ENCODE measurements around the gene KLHL26. TPM values are rescaled to one million over a fixed set of nuclear protein-coding genes. Genes with fewer than 3 reads are reported as not detected.
A peak's percentile ranks its signal among the peaks of the same experiment; 100 is the strongest.

Gene KLHL26
- polyA plus RNA-seq, 2 of the 4 experiments (the other 2 are of a cell fraction): 1.1 to 2.0 TPM

DNA sequence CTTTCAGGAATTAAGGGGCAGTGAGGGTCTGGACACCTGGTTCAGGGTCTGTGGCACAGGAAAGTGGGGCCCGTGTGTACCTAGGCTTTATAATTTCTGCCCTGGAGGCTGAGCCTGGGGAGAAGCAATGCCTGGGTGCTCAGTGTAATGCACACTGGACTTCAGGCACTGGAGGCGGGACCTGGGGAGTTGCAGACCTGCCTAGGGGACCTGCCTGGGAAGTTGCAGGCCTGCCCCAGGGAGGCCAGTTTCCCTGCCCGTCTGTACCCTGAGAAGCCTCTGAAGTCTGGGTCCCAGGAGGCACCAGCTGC, 26.6 kb upstream of the KLHL26 start:
- Histone ChIP-seq H3K27ac (no peak overlapping the region), H3K4me1 (peaks cover 28% of the 10 kb centered on the region; the same call in 2 of the 3 replicates), H3K9me3 (no peaks in the 10 kb centered on the region), H3K4me2 (no peak overlapping the region), H3K4me3 (no peak overlapping the region)
- DNase-seq (ENCODE audit: low read depth in 1 of 2, low spot score in 1 of 2) (no peak), FAIRE-seq (no peak), ATAC-seq (peak in 1 of 2 experiments; percentile 49; a peak in 3 of 6 replicates)
- TF ChIP-seq HOXA7 (CRISPR knock-in tag; IDR thresholded peaks at IDR 0.05): no peak
- TF ChIP-seq KDM5A (IDR thresholded peaks at IDR 0.05): no peak
- no peak for TF ChIP-seq MAFK (IDR thresholded peaks at IDR 0.05; ENCODE audit: partially characterized antibody)
- WGBS (ENCODE audit: missing lambda C conversion rate): 83% methylated on average over 1 of the region's 3 CpGs
- POLR2A ChIA-PET: no interaction called here
- CTCF ChIA-PET: interaction anchor here (0.7 to 1.1 kb wide), 3 partner anchors 21 to 237 kb away, joined by 3 read pairs; no protein-coding TSS in a partner anchor

DNA sequence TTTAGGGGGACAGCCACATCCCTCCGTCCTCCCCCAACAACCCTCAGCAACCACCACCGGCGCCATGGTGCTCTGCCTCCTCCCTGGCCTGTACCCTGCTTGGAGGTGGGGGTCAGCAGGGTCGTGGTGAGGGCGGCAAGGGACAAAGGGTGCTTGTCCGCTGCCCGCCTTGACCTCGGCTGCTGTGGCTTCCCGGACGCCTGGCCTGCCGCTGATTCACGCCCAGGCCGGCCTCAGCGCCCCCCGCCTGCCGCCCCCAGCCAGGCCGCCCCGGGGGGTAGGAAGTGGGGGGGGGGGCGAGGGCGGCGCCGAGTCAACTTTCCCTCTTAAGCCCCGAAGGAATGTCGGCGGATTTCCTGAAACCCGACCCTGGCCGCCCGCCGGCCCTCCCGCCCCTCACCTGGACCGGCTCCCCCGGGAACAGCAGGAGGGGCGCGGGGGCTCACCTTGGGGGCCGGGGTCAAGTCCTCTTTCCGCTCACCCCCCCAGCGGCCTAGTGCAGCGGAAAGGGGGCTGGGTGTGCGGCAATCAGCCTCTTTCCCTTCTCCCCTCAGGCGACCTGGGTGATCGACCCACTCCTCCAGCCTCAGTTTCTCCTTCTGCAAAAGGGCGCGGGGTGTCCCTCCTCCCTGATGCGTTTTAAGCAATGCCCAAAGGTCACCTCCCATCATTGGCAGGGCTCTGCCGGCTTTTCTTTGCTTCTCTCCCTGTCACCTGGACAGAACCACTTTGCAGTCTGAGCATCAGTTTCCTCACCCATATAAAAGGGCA, 26.1 kb upstream of the KLHL26 start:
- peaks cover 28% of the 10 kb centered on the region; the same call in 2 of the 3 replicates for H3K4me1 ChIP-seq
- POLR2A ChIA-PET: no interaction called here

DNA sequence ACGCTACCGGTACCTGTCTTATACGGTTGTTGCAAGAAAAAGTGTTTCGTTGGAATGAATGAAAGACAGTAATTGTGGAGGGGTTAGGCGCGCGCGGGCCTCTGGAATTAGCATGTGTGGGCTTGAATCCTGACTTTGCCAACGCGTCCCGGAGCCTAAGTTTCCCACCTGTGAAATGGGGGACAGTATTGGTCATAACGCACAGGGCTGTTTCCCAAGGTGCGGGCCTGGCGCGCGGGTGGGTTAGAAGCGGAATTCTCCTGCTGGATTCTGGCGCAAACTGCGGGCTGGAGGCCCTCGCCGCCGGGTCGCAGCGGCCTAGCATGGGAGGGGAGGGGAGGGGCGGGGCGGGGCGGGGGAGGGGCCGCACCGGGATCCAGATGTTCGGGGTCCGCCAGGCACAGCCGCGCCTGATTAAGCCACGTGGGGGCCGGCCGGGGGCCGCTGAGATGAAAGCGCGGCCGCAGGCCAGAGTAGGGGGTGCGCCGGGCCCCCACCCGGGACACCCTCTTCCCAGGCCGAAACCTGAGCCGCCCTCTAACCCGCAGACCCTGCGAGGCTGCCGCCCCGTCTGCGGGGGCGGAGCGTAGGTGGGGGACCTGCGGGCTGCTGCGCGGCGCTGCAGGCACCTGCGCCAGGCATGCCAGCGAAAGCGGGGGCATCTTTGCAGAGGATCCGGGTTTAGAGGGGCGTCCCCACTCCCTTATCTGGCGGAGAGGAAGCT, 25.3 kb upstream of the KLHL26 start:
- ATAC-seq: peak in 1 of 2 experiments; percentile 14; a peak in 2 of 6 replicates
- no peak for DNase-seq (ENCODE audit: low read depth in 1 of 2, low spot score in 1 of 2)
- no peaks in the 10 kb centered on the region for H3K9me3 ChIP-seq
- H3K4me1 ChIP-seq: peaks cover 24% of the 10 kb centered on the region; the same call in 2 of the 3 replicates
- peak overlapping the region; percentile 53; the same call in 2 of the 3 replicates for H3K4me3 ChIP-seq
- CTCF ChIA-PET: interaction anchor here (0.7 to 1.5 kb wide), 4 partner anchors 17 to 61 kb away, joined by 3 to 5 read pairs (median 4); no protein-coding TSS in a partner anchor
- no peak for FAIRE-seq
- peak overlapping the region; percentile 90 for H3K4me2 ChIP-seq
- POLR2A ChIA-PET: interaction anchor here (0.5 to 1.0 kb wide), 2 partner anchors 22 to 154 kb away, joined by 3 to 5 read pairs; no protein-coding TSS in a partner anchor
- TF ChIP-seq, protein P1, sequence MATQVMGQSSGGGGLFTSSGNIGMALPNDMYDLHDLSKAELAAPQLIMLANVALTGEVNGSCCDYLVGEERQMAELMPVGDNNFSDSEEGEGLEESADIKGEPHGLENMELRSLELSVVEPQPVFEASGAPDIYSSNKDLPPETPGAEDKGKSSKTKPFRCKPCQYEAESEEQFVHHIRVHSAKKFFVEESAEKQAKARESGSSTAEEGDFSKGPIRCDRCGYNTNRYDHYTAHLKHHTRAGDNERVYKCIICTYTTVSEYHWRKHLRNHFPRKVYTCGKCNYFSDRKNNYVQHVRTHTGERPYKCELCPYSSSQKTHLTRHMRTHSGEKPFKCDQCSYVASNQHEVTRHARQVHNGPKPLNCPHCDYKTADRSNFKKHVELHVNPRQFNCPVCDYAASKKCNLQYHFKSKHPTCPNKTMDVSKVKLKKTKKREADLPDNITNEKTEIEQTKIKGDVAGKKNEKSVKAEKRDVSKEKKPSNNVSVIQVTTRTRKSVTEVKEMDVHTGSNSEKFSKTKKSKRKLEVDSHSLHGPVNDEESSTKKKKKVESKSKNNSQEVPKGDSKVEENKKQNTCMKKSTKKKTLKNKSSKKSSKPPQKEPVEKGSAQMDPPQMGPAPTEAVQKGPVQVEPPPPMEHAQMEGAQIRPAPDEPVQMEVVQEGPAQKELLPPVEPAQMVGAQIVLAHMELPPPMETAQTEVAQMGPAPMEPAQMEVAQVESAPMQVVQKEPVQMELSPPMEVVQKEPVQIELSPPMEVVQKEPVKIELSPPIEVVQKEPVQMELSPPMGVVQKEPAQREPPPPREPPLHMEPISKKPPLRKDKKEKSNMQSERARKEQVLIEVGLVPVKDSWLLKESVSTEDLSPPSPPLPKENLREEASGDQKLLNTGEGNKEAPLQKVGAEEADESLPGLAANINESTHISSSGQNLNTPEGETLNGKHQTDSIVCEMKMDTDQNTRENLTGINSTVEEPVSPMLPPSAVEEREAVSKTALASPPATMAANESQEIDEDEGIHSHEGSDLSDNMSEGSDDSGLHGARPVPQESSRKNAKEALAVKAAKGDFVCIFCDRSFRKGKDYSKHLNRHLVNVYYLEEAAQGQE (IDR thresholded peaks at IDR 0.05): no peak
- TF ChIP-seq, protein P2, sequence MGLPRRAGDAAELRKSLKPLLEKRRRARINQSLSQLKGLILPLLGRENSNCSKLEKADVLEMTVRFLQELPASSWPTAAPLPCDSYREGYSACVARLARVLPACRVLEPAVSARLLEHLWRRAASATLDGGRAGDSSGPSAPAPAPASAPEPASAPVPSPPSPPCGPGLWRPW (IDR thresholded peaks at IDR 0.05): no peak
- TF ChIP-seq ZNF302 (CRISPR knock-in tag; IDR thresholded peaks at IDR 0.05) (no peak), HOXB13 (CRISPR knock-in tag; IDR thresholded peaks at IDR 0.05; ENCODE audit: low read depth) (no peak), SMC3 (IDR thresholded peaks at IDR 0.05) (no peak), NPAS2 (CRISPR knock-in tag; IDR thresholded peaks at IDR 0.05; ENCODE audit: borderline replicate concordance) (no peak), CBX2 (IDR thresholded peaks at IDR 0.05; ENCODE audit: borderline replicate concordance, low read depth) (no peak), HEYL (CRISPR knock-in tag; IDR thresholded peaks at IDR 0.05) (no peak), HOXB5 (CRISPR knock-in tag; IDR thresholded peaks at IDR 0.05) (no peak), CHD2 (IDR thresholded peaks at IDR 0.05; ENCODE audit: low read length, partially characterized antibody) (no peak), ZC3H11A (IDR thresholded peaks at IDR 0.05) (no peak)
- TF ChIP-seq, protein P3, sequence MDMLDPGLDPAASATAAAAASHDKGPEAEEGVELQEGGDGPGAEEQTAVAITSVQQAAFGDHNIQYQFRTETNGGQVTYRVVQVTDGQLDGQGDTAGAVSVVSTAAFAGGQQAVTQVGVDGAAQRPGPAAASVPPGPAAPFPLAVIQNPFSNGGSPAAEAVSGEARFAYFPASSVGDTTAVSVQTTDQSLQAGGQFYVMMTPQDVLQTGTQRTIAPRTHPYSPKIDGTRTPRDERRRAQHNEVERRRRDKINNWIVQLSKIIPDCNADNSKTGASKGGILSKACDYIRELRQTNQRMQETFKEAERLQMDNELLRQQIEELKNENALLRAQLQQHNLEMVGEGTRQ (IDR thresholded peaks at IDR 0.05): no peak
- TF ChIP-seq, protein P4, sequence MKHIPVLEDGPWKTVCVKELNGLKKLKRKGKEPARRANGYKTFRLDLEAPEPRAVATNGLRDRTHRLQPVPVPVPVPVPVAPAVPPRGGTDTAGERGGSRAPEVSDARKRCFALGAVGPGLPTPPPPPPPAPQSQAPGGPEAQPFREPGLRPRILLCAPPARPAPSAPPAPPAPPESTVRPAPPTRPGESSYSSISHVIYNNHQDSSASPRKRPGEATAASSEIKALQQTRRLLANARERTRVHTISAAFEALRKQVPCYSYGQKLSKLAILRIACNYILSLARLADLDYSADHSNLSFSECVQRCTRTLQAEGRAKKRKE (CRISPR knock-in tag; IDR thresholded peaks at IDR 0.05; ENCODE audit: low read depth): no peak
- H3K27ac ChIP-seq: no peak overlapping the region
- 65% methylated on average over 12 of the region's 62 CpGs for WGBS (ENCODE audit: missing lambda C conversion rate)

More for the DNA sequence above, 26.1 kb upstream of the KLHL26 start:
- H3K4me3 ChIP-seq: no peak overlapping the region
- no peak overlapping the region for H3K4me2 ChIP-seq
- H3K9me3 ChIP-seq: no peaks in the 10 kb centered on the region
- DNase-seq (ENCODE audit: low read depth in 1 of 2, low spot score in 1 of 2): no peak
- no peak overlapping the region for H3K27ac ChIP-seq
- WGBS (ENCODE audit: missing lambda C conversion rate): 65% methylated on average over 5 of the region's 45 CpGs
- no peak for FAIRE-seq
- ATAC-seq: no peak
- CTCF ChIA-PET: interaction anchor here (0.9 to 1.1 kb wide), 2 partner anchors 22 to 236 kb away, joined by 3 read pairs; no protein-coding TSS in a partner anchor
- TF ChIP-seq RFX5 (IDR thresholded peaks at IDR 0.05) (0 out of 2 replicates have a peak, but pooled peaks have one; percentile 47), JUNB (IDR thresholded peaks at IDR 0.05) (no peak)

All from A549 (cell line).